GM21717 (cell line): Measurements from ENCODE around the gene DNAJC1.

ENCODE experiments used
- ATAC-seq: cut with Tn5 transposase; IDR thresholded peaks from one replicate; pipeline ENCODE4 v1.9.1; 2021; ENCODE audit warnings: mild to moderate bottlenecking, moderate library complexity; ENCODE audit not compliant: unreplicated experiment

The DNAJC1 gene

DNA sequence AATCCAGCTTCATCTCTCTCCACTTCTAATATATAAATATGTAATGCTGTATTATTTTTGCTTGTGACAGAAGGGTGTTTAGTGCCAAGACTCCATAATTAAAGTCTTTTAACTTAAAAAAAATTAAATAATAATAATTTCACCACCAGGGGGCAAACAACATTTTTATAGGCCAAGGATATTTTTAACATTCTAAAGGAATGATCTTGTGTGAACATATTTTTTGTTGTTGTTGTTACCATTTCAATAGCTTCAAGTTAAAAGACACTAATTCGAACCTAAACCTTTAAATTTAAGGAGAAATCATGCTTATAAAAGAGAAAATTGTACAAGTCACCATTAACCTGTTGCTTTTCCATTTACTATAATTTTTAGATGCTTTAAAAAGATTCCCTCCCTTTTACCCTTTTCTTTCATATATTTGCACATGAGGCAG lies 7.5 kb upstream of the DNAJC1 start:
- ATAC-seq = no peak

DNA sequence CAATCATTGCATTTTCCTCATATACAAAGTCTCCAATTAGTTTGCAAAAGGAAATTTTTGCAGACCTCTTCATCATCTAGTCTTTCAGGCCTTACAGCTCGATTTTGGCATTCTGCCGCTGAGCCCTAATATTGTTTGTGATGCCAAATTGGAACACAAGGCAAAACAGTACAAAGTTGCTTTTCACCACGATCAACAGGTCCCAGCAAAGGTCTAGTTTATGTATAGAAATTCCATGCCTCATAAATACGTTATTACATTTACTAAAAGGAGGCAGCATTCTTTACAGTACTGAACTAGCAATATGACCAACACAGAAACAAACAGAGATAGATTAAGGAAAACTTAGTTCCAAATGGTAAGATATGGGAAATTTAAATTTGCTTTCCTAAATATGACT lies 7.0 kb upstream of the DNAJC1 start:
- no peak for ATAC-seq

DNA sequence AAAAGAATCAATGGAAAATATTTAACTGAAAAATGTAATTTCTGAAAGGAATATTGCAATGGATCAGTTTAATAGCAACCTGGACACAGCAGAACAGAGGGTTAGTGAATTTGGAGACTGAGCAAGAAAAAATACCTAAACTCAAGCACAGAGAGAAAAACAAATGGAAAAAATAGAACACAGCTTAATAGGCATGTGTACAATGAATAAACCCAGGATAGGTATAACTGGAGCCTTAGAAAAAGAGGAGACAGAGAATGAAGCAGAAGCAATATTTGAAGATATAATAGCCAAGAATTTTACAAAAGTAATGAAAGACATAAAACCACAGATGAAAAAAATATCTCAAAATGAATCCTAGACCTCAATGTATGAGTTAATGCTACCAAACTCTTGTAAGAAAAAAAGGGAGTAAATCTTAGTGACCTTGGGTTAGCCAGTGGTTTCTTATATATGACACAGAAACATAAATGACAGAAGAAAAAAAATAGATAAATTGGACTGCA lies 2.9 kb upstream of the DNAJC1 start:
- no peak for ATAC-seq

DNA sequence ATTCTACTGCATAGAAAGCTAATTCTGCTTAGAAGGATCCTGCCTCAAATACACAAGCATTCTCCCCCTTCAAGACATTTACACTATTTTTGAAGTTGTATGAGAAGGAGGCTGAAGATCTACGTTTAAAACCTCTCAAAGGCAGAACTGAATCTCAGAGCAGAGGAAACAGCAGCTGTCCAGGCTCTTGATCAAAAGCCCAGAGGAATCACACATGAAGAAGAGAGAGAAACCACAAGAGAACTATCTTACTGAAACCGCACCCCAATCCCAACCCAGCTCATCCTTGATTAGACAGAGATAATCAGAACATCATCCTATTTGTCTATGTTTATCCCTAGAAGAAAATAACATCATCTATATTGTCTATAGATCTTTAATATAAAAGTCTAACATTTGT lies 2.2 kb upstream of the DNAJC1 start:
- no peak for ATAC-seq

DNA sequence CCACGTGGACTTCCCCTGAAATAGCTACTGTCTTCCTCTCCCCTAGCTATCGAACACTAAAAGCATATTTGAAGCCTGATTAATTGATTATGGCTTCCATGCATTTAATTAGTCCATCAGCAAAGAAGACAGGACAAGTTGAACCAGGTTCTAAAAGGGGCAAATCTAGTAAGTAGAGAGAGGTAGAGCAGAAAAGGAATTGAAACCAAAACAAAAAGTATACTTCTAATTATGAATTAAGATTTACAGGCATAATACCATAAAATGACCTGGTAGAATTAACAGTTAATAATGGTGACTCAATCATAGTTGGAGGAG lies 393 bp upstream of the DNAJC1 start:
- ATAC-seq = peak; percentile 9

DNA sequence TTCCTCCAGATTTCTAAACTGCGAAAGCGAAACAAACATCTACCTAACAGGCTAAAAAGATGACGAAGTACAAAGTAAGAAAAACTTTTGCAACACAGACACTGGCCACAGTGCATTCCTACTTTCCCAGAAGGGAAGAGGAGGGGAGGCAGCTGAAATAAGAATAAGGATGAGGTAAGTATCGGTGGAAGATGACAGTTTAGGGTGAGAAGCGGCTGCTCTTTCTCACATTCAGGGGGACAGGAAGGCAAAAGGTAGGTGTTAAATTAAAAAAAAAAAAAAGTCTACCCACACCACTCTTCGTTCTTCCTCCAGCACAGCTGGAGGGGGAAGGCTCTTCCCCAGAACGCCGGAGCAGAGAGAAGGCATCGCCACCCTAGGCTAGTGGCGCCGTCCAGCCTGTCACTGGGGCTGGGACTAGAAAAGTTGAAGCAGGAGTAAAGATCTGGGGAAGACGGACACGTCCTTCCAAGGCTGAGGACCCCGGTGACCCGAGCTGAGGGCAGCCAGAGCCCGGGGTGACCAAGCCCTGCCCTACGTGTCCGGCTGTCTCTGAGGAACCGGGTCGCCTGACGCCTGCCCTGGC lies 846 bp downstream of the DNAJC1 start:
- ATAC-seq = peak; percentile 20

DNA sequence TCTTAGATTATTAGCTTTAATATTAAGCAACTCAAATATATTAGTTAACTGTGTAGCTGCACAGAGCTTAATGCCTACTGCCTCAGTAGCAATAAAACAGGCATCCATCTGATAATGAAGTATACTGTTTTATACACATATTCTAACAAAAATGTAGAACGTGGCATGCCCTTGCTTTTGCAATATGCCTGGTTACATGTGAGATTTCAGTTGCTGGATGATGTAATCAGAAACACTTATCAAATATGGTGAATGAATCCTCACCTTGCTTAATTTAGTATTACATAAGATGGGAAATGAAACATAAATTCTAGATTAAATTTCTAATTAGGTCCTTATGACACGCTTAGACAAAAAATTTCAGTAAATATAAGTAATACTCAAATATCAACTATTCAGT lies 8.0 kb downstream of the DNAJC1 start:
- no peak for ATAC-seq

DNA sequence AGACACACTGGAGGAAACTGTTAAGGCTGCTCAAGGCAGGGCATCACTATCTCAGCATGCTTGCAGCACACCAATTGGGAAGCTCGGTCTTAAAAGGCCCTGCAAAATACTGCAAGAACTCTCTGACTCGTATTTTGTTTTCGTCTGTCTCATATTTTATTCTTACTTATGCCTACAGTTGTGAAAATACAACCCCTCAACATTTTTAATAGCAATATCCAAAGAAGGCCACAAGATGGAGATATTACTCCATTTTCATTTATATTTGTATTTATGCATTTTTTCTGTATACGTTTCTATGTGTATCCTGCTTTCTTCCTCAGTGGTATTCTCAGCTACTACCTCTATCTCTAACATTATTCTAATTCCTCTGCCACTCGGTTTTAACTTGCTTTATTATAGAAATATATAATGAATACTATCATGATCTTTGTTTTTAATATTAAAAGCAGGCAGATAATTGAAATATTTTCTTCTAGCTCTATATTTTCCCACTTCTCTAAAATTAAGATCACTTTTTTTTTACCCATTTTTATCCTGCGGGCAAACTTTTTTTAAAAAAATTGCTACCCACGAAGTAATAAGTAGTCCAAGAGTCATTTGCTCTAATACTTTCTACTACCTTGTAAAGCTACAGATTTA lies 10.0 kb downstream of the DNAJC1 start:
- ATAC-seq = no peak

DNA sequence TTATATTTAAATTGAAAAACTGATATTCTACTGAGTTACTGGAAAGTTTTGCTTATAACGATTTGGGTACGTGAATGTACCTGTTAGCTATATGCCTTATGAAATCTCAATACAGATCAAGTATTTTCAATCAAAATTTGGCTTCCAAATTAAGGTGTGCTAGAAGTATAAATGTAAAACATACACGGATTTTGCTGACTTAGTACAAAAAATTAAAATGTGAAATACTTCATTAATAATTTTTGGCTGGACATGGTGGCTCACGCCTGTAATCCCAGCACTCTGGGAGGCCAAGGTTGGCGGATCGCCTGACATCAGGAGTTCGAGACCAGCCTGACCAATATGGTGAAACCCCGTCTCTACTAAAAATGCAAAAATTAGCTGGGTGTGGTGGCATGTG lies 11.7 kb downstream of the DNAJC1 start:
- ATAC-seq = no peak

DNA sequence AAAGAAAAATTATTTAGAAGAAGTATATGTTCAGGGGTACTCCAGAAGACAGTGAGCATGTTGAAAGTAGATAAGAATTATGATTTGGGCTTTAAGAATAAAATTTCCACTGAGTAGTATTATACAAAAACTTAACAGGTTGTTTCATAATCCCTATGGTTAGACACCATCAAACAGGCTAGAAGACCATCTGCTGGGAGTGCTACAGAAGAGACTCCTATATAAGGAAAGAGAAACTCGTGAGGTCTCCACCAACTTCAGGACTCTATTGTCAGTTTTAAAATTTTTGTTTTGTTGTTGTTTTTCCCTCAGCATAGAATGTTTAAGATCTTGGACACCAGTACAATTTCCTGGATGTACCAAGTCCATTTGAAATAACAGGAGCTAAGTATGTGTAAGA lies 13.1 kb downstream of the DNAJC1 start:
- ATAC-seq = no peak

DNA sequence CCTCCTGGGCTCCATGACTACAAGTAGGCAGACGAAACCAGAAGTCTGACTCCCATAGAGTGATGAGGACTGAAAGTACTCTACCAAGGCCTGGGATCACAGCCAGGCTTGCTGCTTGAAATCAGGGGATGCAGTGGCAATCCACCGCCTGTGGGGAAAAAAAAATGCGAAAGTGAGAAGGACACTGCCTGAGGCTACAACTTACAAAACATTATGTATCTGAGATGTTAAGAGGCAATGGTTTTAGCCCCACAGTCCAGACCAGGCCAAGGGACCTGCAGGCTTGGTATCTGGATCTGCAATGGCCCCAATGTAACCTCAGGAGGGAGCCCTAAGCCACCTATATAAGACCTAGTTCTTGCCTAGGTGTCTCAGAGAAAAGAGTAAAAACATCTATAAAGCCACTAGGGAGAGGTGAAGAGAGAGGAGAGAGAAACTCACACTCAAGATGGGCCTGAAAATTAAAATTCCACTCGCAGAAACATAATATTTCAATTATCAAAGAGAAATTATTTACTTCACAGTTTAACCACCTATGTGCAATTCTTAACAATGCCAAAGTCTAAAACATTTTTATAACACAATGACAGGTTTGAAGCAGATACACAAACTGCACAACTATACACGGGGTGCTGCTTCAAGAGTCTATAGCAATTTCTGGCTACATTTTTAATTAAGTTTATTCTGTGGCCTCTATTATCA lies 13.9 kb downstream of the DNAJC1 start:
- peak; percentile 77 for ATAC-seq

DNA sequence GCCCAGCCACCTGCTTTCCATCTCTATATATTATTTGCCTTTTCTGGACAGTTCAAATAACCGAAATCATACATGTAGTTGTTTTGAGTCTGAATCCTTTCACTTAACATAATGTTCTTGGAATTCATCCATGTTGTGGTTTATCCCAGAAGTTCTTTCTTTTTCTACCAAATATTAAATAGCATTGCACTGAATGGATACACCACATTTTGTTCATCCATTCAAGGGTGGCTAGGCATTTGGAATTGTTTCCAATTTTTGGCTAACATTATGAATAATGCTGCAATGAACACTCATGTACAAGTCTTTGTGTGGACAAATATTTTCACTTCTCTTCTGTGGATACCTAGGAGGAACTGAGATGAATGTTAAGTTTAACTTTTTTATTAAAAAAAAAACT lies 18.0 kb downstream of the DNAJC1 start:
- ATAC-seq = no peak

DNA sequence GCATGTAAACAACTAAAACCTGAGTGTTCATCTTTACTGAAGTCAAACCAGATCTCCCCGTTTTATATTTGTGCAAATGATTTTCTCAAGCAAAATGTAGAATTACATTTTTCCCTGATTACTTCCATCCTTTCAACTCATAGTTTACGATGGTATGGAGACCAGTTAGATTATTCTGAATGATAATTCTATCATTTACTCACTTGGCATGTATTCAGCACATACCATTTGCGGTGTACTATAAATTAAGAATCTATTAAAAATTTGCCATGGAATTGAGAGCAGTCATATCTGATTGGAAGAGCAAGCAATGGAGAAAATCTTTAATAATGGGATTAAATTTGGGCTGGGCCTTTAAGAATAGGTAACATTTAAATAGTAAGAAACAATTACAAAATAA lies 22.4 kb downstream of the DNAJC1 start:
- no peak for ATAC-seq

DNA sequence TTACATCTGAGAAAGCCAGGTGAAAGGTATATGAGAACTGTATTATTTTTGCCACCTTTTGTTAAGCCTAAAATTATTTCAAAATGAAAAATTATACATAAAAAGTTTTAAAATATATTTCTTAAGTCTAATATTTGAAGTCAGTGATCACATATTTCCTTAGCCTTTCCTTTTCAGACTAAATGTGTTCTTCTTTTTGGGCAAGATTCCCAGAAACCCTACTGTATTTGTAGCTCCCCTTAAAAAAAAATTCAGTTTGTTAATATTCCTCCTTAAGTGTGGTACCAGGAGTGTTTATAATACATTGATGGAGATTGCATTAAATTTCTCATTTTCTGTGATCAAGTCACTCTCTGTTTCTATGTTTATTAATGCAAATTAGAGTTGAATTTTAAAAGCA lies 22.8 kb downstream of the DNAJC1 start:
- no peak for ATAC-seq

DNA sequence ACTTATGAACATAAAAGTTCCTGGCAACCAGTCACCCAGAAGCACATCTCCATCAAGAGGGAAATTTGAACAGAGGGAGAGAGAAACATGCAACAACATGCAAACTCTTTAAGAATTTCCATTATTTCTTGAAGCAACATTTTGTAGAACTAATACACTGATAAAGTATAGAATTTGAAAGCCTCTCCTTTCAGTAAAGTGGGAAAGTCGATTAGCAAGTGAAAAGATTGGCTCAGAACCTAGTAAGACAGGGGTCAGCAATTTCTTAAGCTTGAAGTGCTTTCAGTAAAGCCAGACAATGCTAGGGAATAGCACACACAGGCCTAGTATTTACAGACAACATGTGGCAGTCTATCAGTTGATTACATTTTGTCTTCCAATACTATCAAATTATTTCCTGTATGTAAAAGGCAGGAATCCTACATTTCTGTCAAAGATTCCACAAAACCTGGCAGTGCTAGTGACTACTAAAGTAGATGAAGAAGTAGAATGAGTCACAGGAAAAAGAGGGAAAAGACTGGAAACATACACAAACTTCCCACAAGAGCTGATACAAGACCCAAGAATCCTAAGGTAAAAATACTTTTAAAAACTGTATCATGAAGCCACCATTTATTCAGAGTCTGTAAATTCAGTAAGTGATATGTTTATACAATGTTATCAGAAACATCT lies 25.2 kb downstream of the DNAJC1 start:
- no peak for ATAC-seq

DNA sequence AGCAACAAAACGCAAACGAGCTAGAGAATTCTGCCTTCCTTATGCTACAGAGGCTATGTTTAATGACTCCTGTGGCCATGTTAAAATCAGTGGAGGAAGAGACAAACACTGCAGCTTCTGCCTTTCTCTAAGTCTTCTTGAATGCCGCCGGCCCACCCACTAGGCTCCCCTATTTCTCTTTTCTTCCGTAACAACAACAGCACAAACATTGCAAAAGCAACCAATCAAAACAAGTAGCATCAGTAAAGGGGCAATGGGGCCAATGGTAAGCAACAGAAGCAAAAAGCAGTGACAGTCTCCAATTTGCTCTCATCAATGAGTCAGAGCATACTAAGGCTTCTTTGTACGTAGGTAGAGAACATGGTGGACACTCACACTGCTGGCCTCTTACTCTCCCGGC lies 26.8 kb downstream of the DNAJC1 start:
- ATAC-seq = no peak

DNA sequence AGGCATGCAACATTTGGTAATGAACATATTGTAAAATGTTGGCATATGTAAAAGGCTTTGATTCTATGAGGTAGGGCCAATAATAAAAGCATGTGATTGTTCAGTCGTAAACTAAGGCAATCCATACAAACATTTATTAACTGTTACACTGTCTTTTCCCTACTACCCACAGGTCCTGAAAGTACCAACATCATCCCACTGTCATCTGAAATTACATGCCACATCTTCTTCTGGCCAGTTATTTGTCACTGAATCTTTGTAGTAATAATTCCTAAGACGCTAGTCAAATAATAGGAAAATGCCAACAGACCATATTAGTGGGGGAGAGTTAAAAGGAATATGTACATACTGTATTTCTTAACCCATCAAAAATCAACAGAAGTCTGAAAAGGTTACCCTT lies 27.2 kb downstream of the DNAJC1 start:
- no peak for ATAC-seq

DNA sequence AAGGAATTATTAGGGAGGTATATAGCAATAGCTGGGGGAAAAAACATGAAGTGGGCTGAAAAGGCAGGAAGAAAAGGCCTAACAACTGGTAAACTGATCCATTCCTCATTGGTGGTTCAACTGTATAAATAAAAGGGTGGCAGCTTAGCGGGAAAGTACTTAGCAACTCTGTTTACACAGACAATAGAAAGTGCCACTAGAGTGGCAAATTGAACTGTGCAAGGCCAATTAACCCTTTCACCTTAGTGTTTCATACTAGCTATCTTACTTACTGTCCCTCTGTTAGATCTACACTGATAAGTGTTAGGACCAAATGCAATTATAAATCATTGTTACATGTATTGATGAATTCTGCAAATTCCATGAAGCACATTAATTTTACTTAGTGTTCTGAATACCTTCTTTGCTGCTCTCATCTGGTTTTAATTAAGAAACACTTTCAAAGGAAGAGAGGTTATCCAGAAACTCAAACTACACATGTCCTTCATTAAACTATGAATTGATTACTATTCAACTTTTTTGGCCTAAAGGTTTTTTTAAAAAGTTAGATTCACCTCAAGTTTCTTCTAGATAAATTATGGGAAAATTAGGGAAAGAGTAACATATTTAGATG lies 28.0 kb downstream of the DNAJC1 start:
- ATAC-seq = no peak

DNA sequence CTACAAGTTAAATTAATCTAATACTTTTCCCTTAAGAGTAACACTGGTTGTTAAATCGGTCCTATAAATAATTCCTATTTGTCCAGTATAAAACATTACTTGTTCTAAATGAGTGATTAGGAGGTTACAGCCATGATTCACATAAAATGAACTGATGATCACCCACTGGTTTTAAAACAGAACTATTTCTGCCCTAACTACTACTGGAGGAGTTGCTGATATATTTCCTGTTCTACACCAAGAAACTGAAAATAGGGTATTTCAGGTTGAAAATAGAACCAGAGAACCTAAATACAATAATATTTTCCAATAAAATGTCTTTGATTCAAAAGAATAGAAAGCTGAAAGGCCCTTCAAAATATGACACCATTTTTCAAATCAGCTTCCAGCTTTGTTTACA lies 30.9 kb downstream of the DNAJC1 start:
- ATAC-seq = no peak

DNA sequence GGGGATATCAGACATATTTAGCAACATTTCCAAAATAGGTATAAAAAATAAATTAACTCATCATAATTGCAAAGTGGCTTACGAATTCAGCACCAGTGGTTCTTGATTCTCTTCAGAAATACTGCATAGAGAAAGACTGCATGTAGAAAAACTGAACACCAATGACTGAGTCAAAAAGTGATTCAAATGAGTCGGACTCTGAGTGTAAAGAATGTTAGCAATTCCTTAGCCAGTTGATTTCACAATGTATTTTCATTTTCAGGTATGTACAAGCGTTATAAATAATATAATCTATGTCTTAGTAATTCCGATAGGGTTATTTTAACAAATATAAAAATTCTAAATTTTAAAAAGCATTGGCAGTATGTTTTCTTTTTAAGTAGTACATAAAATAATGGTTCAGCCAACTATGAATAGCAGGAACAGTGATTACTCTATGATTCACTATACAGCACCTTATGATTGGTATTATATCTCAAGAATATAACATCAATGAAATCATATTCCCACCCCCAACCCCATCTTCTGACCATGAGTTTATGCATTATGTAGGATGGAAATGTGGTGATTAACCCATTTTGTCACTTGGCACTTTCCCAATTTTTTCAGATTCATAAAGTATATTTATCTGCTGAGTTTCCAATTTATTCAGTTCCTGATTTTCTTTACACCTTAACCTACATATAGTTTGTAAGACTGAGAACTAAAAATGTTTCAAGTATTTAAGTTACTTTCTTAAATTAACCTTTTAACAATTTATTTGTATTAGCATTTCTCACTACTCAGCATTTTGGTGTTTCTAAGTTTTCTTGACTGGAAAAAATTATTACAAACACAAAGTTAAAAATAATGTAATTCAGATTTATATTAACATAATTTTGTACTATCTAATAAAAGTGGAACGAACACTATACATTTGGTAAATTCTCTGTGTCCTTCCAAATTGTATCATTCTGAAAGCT lies 33.9 kb downstream of the DNAJC1 start:
- ATAC-seq = no peak
